WTC11 (cell line): Measurements from ENCODE around the gene PARVB. TPM values are rescaled to one million over a fixed set of nuclear protein-coding genes. Genes with fewer than 3 reads are reported as not detected.

Experiments
- ATAC-seq: fragments of 200-7000 bp; cut with Tn5 transposase; 2 replicates; pipeline ENCODE4 v1.10.0; 2021; ENCODE audit warnings: mild to moderate bottlenecking, moderate library complexity
- CTCF ChIA-PET: fragments of 300-600 bp; sonication (Branson Sonifier 250); formaldehyde crosslinking; loops from one replicate; lab custom pipeline; 2021; ENCODE audit warnings: antibody characterized with exemption; lab: Charles Lee
- POLR2A ChIA-PET: fragments of 350-600 bp; sonication (Branson Sonifier 250); formaldehyde crosslinking; loops from one replicate; lab custom pipeline; 2021; ENCODE audit warnings: antibody characterized with exemption; lab: Charles Lee
- DNase-seq: peaks from one replicate; pipeline ENCODE4 v3.0.0; 2021; ENCODE audit warnings: low spot score
- H3K27ac Mint-ChIP-seq: 2 replicates; pipeline ENCODE4 v1.8.0; 2021; ENCODE audit warnings: mixed read lengths
- H3K27me3 Mint-ChIP-seq: 2 replicates; pipeline ENCODE4 v1.8.0; 2021; ENCODE audit warnings: low read depth, mild to moderate bottlenecking, moderate library complexity, mixed read lengths
- H3K36me3 Mint-ChIP-seq: 2 replicates; pipeline ENCODE4 v1.8.0; 2021; ENCODE audit warnings: mixed read lengths
- H3K4me1 Mint-ChIP-seq: 2 replicates; pipeline ENCODE4 v1.8.0; 2022; ENCODE audit warnings: mixed read lengths
- H3K4me3 Mint-ChIP-seq: 2 replicates; pipeline ENCODE4 v1.8.0; 2021; ENCODE audit warnings: mild to moderate bottlenecking, moderate library complexity, mixed read lengths
- H3K9me3 Mint-ChIP-seq: 2 replicates; pipeline ENCODE4 v1.8.0; 2021; ENCODE audit warnings: mixed read lengths
- FOXJ3 ChIP-seq: sonication (generic); formaldehyde crosslinking; IDR thresholded peaks from 2 replicates; pipeline ENCODE4 v1.9.0; 2021; ENCODE audit warnings: missing genetic modification reagents, mild to moderate bottlenecking, borderline replicate concordance
- GTF2I ChIP-seq: fragments of 250-450 bp; sonication (Bioruptor Pico); conservative IDR thresholded peaks from 2 replicates; pipeline ENCODE4 v1.4.0; 2021; ENCODE audit warnings: mild to moderate bottlenecking
- JAZF1 ChIP-seq: fragments of 250-450 bp; sonication (Bioruptor Pico); IDR thresholded peaks from 2 replicates; pipeline ENCODE4 v1.9.0; 2021; ENCODE audit warnings: moderate library complexity, mild to moderate bottlenecking, inconsistent platforms
- JUN ChIP-seq: sonication (generic); formaldehyde crosslinking; IDR thresholded peaks from 2 replicates; pipeline ENCODE4 v1.8.0; 2023; ENCODE audit warnings: mild to moderate bottlenecking, missing genetic modification reagents
- MXD4 ChIP-seq: fragments of 250-450 bp; sonication (Bioruptor Pico); IDR thresholded peaks from 2 replicates; pipeline ENCODE4 v1.8.0; 2021; ENCODE audit warnings: mild to moderate bottlenecking, moderate library complexity, borderline replicate concordance
- NR1H2 ChIP-seq: sonication (generic); formaldehyde crosslinking; IDR thresholded peaks from 2 replicates; pipeline ENCODE4 v1.9.0; 2021; ENCODE audit warnings: mild to moderate bottlenecking, moderate library complexity, missing genetic modification reagents
- NR3C1 ChIP-seq: sonication (generic); formaldehyde crosslinking; conservative IDR thresholded peaks from 2 replicates; pipeline ENCODE4 v1.8.1; 2023; ENCODE audit warnings: low read depth, mild to moderate bottlenecking, missing genetic modification reagents
- SMAD3 ChIP-seq: sonication (generic); formaldehyde crosslinking; IDR thresholded peaks from 2 replicates; pipeline ENCODE4 v1.8.0; 2022; ENCODE audit warnings: missing genetic modification reagents, mild to moderate bottlenecking, borderline replicate concordance
- ZNF121 ChIP-seq: sonication (generic); formaldehyde crosslinking; IDR thresholded peaks from 2 replicates; pipeline ENCODE4 v1.8.0; 2023; ENCODE audit warnings: missing genetic modification reagents
- ZNF232 ChIP-seq: sonication (generic); formaldehyde crosslinking; IDR thresholded peaks from 2 replicates; pipeline ENCODE4 v1.8.0; 2022; ENCODE audit warnings: mild to moderate bottlenecking, missing genetic modification reagents
- ZNF396 ChIP-seq: fragments of 250-450 bp; sonication (Bioruptor Pico); IDR thresholded peaks from 2 replicates; pipeline ENCODE4 v1.8.0; 2021; ENCODE audit warnings: mild to moderate bottlenecking, moderate library complexity, borderline replicate concordance
- total RNA-seq: library from RNA; stranded (reverse); gene quantifications from 3 replicates; pipeline ENCODE4 v1.2.3, GENCODE V29; 2021
- TF ChIP-seq, protein P1 (sequence below): sonication (generic); formaldehyde crosslinking; IDR thresholded peaks from 2 replicates; pipeline ENCODE4 v1.8.1; 2023; ENCODE audit warnings: mild to moderate bottlenecking, missing genetic modification reagents, moderate library complexity
- TF ChIP-seq, protein P2 (sequence below): sonication (generic); formaldehyde crosslinking; IDR thresholded peaks from 2 replicates; pipeline ENCODE4 v1.8.0; 2022; ENCODE audit warnings: mild to moderate bottlenecking, missing genetic modification reagents
- TF ChIP-seq, protein P3 (sequence below): fragments of 250-450 bp; sonication (Bioruptor Pico); IDR thresholded peaks from 2 replicates; pipeline ENCODE4 v1.8.0; 2021; ENCODE audit warnings: mild to moderate bottlenecking
- TF ChIP-seq, protein P4 (sequence below): sonication (generic); formaldehyde crosslinking; IDR thresholded peaks from 2 replicates; pipeline ENCODE4 v1.8.0; 2022; ENCODE audit warnings: mild to moderate bottlenecking, missing genetic modification reagents
- TF ChIP-seq, protein P5 (sequence below): sonication (generic); formaldehyde crosslinking; IDR thresholded peaks from 2 replicates; pipeline ENCODE4 v1.8.1; 2022; ENCODE audit warnings: low read depth, missing genetic modification reagents, borderline replicate concordance
- TF ChIP-seq, protein P6 (sequence below): sonication (generic); formaldehyde crosslinking; IDR thresholded peaks from 2 replicates; pipeline ENCODE4 v1.8.0; 2022; ENCODE audit warnings: missing genetic modification reagents

PARVB gene
- total RNA-seq, 1 experiment from 2014 or later, result 3.3 TPM

DNA sequence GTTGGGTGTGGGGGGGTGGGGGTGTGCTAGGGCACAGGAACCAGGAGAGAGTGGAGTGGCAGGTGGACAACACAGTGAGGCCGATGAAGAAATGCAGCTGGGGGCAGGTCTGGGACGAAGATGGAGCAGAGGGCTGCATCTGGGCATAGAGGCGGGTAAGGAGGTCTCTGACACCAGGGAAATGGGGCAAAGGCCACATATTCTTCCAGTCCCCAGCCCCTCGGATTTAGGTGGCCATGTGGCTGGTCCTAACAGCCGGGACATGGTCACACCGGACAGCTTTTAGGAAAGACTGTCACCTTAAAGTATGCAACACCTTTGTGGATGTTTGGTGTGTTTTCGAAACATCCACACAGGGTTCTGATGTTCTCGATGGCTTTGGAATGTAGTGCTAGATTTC, 151.6 kb downstream of the PARVB start:
- H3K9me3 Mint-ChIP-seq, result no peaks in the 10 kb centered on the region
- H3K4me1 Mint-ChIP-seq, result peaks cover 34% of the 10 kb centered on the region
- no peak for DNase-seq
- CTCF ChIA-PET, result no interaction called here
- TF ChIP-seq, protein P1, sequence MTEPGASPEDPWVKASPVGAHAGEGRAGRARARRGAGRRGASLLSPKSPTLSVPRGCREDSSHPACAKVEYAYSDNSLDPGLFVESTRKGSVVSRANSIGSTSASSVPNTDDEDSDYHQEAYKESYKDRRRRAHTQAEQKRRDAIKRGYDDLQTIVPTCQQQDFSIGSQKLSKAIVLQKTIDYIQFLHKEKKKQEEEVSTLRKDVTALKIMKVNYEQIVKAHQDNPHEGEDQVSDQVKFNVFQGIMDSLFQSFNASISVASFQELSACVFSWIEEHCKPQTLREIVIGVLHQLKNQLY (CRISPR knock-in tag), result no peak
- TF ChIP-seq, all 79 proteins: peak for 0
- Mint-ChIP-seq H3K27me3 (no peaks in the 10 kb centered on the region), H3K36me3 (no peaks in the 10 kb centered on the region), H3K4me3 (no peak overlapping the region), H3K27ac (no peak overlapping the region)
- POLR2A ChIA-PET, result no interaction called here
- ATAC-seq, result no peak

DNA sequence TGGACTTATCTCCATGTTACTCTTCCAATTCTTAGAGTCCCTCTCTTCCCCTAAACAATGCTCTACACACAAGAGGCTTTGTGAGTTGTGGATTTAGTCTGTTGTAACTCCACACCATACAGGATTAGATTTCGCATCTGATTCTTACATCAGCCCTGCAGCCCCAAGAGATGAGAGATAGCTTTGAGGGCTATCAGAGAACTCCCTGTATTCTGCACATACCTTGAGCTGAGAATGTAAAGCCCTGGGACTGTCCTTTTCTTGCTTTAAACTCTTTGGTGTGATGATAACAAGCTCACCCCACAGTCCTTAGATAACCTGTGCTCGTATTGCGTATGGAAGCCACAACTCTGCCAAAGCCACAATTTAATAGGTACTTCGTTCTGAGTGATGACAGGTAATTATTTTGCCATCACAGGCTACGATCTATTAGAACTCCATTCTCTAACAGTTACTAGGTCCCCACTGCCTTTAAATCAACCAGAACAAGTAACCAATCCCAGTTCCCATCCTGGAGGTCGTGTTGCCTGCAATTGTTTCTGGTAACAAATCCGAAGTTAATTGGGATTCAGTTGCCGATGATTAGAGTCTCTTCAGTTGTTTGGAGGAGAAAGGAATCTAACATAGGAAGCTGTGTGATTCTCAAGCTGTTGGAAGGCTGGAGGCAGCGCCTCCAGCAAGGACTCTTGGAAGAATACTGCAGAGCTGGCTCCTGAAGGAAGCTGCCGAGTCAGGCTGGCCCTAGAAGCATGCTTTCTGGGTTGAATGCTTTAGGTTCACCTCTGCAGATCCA, 155.3 kb downstream of the PARVB start:
- H3K9me3 Mint-ChIP-seq, result no peaks in the 10 kb centered on the region
- CTCF ChIA-PET, result interaction anchor here (1.0 to 1.9 kb wide), 7 partner anchors 8 to 506 kb away, joined by 3 to 5 read pairs (median 4); no protein-coding TSS in a partner anchor
- H3K27ac Mint-ChIP-seq, result no peak overlapping the region
- TF ChIP-seq, protein P2, sequence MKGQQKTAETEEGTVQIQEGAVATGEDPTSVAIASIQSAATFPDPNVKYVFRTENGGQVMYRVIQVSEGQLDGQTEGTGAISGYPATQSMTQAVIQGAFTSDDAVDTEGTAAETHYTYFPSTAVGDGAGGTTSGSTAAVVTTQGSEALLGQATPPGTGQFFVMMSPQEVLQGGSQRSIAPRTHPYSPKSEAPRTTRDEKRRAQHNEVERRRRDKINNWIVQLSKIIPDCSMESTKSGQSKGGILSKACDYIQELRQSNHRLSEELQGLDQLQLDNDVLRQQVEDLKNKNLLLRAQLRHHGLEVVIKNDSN (CRISPR knock-in tag), result no peak
- TF ChIP-seq, protein P3, sequence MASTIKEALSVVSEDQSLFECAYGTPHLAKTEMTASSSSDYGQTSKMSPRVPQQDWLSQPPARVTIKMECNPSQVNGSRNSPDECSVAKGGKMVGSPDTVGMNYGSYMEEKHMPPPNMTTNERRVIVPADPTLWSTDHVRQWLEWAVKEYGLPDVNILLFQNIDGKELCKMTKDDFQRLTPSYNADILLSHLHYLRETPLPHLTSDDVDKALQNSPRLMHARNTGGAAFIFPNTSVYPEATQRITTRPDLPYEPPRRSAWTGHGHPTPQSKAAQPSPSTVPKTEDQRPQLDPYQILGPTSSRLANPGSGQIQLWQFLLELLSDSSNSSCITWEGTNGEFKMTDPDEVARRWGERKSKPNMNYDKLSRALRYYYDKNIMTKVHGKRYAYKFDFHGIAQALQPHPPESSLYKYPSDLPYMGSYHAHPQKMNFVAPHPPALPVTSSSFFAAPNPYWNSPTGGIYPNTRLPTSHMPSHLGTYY (CRISPR knock-in tag), result no peak
- no peak for TF ChIP-seq JAZF1 (CRISPR knock-in tag)
- no peak for TF ChIP-seq JUN
- TF ChIP-seq, protein P4, sequence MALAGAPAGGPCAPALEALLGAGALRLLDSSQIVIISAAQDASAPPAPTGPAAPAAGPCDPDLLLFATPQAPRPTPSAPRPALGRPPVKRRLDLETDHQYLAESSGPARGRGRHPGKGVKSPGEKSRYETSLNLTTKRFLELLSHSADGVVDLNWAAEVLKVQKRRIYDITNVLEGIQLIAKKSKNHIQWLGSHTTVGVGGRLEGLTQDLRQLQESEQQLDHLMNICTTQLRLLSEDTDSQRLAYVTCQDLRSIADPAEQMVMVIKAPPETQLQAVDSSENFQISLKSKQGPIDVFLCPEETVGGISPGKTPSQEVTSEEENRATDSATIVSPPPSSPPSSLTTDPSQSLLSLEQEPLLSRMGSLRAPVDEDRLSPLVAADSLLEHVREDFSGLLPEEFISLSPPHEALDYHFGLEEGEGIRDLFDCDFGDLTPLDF (CRISPR knock-in tag), result no peak
- no peak for TF ChIP-seq ZNF121 (CRISPR knock-in tag)
- TF ChIP-seq GTF2I (CRISPR knock-in tag), result no peak
- TF ChIP-seq NR1H2, result no peak
- TF ChIP-seq MXD4, result no peak
- TF ChIP-seq, protein P5, sequence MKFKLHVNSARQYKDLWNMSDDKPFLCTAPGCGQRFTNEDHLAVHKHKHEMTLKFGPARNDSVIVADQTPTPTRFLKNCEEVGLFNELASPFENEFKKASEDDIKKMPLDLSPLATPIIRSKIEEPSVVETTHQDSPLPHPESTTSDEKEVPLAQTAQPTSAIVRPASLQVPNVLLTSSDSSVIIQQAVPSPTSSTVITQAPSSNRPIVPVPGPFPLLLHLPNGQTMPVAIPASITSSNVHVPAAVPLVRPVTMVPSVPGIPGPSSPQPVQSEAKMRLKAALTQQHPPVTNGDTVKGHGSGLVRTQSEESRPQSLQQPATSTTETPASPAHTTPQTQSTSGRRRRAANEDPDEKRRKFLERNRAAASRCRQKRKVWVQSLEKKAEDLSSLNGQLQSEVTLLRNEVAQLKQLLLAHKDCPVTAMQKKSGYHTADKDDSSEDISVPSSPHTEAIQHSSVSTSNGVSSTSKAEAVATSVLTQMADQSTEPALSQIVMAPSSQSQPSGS (CRISPR knock-in tag), result no peak
- no peak for TF ChIP-seq ZNF396 (CRISPR knock-in tag)
- TF ChIP-seq FOXJ3 (CRISPR knock-in tag), result no peak
- no peak for TF ChIP-seq SMAD3 (CRISPR knock-in tag)
- POLR2A ChIA-PET, result no interaction called here
- no peak overlapping the region for H3K4me3 Mint-ChIP-seq
- no peaks in the 10 kb centered on the region for H3K27me3 Mint-ChIP-seq
- DNase-seq (no peak), ATAC-seq (no peak)
- H3K4me1 Mint-ChIP-seq, result peaks cover 14% of the 10 kb centered on the region
- no peaks in the 10 kb centered on the region for H3K36me3 Mint-ChIP-seq

DNA sequence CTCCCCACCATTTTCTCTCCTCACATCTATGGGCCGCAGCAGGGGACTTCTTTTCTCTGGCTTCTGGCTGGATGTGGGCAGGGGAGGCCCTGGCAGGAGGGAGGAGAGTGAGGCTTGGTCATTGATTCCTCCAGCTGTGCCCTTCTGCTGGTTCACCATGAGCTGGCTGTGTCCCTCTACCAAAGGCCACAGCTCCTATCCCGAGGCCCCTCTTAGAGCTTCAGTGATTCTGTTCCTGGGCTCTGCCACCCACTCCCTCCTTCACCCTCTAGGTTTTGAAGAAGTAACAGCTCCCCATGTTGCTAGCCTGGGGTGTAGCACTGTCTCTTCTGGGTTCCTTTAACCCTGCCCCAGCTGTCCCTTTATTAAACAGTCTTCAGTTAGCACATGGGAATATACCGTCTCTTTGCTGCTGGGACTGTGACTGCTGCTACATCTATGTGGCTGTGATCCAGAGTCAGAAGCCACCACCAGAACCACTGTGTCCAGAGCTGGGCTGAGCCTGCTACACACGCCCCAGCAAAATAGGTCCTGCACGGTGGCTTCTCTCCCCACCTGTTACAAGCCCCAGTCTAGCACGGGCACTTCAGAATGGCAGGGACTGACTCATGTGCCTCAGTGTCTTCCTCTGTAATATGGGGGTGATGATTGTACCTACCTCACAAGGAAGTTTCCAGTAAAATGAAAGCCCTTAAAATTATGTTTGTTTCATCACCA, 156.0 kb downstream of the PARVB start:
- ATAC-seq, result no peak
- ChIA-PET CTCF (interaction anchor here (1.0 to 1.9 kb wide), 10 partner anchors 9 to 505 kb away, joined by 3 to 6 read pairs (median 4); no protein-coding TSS in a partner anchor), POLR2A (interaction anchor here (0.6 kb wide), 1 partner anchor 107 kb away, joined by 3 read pairs; no protein-coding TSS in a partner anchor)
- H3K36me3 Mint-ChIP-seq, result no peaks in the 10 kb centered on the region
- no peak overlapping the region for H3K27ac Mint-ChIP-seq
- H3K27me3 Mint-ChIP-seq, result no peaks in the 10 kb centered on the region
- peaks cover 14% of the 10 kb centered on the region for H3K4me1 Mint-ChIP-seq
- DNase-seq, result no peak
- H3K4me3 Mint-ChIP-seq, result no peak overlapping the region
- no peaks in the 10 kb centered on the region for H3K9me3 Mint-ChIP-seq
- TF ChIP-seq ZNF396 (CRISPR knock-in tag) (no peak), NR3C1 (CRISPR knock-in tag) (no peak), ZNF232 (no peak)
- TF ChIP-seq, protein P6, sequence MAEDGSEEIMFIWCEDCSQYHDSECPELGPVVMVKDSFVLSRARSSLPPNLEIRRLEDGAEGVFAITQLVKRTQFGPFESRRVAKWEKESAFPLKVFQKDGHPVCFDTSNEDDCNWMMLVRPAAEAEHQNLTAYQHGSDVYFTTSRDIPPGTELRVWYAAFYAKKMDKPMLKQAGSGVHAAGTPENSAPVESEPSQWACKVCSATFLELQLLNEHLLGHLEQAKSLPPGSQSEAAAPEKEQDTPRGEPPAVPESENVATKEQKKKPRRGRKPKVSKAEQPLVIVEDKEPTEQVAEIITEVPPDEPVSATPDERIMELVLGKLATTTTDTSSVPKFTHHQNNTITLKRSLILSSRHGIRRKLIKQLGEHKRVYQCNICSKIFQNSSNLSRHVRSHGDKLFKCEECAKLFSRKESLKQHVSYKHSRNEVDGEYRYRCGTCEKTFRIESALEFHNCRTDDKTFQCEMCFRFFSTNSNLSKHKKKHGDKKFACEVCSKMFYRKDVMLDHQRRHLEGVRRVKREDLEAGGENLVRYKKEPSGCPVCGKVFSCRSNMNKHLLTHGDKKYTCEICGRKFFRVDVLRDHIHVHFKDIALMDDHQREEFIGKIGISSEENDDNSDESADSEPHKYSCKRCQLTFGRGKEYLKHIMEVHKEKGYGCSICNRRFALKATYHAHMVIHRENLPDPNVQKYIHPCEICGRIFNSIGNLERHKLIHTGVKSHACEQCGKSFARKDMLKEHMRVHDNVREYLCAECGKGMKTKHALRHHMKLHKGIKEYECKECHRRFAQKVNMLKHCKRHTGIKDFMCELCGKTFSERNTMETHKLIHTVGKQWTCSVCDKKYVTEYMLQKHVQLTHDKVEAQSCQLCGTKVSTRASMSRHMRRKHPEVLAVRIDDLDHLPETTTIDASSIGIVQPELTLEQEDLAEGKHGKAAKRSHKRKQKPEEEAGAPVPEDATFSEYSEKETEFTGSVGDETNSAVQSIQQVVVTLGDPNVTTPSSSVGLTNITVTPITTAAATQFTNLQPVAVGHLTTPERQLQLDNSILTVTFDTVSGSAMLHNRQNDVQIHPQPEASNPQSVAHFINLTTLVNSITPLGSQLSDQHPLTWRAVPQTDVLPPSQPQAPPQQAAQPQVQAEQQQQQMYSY (CRISPR knock-in tag), result no peak
- TF ChIP-seq, protein P2 (CRISPR knock-in tag), result no peak
